Measurements from ENCODE around the gene TECTB.

DNA sequence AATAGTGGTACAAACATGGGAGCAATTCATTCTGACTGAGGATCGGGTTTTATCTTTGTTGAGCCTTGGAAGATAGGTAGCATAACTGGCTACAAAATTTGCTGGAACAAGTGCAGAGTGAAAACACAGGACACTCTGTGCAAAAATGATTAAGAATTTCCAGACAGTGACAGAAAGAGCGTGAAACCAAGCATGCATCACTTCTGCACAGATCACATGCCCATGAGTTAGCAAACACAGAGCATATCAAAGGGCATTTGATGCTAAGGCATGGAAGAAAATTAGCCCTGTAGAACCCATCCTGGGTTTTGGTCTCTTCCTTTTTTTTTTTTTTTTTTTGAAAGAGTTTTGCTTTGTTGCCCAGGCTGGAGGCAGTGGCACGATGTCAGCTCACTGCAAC lies 28.3 kb downstream of the TECTB start:
- TF ChIP-seq CTCF (IDR thresholded peaks at IDR 0.05; ENCODE audit: insufficient read depth, low read length, poor library complexity, severe bottlenecking) (no peak), EZH2phosphoT487 (conservative IDR thresholded peaks at IDR 0.05; ENCODE audit: low read length) (no peak)

Data from SU-DHL-6 (cell line).